Sigmoid colon (tissue), 4 donors: Measurements from ENCODE around the gene ANKH.

Source experiments
- CTCF ChIP-seq, 4 experiments: fragments of 450-650 bp in 3 of 4; fragments of 200-600 bp in 1 of 4; IDR thresholded peaks; one replicate each; pipeline ENCODE4 v1.5.1; 2016 to 2019; ENCODE audit warnings: antibody characterized with exemption in 4 of 4, mild to moderate bottlenecking in 3 of 4, moderate library complexity in 2 of 4
- EP300 ChIP-seq, 4 donors: sonication (generic); formaldehyde crosslinking; IDR thresholded peaks; one replicate each; pipeline ENCODE4 v1.6.1; 2017; ENCODE audit warnings: antibody characterized with exemption in 4 of 4
- POLR2A ChIP-seq, 2 donors: fragments of 450-650 bp; IDR thresholded peaks; one replicate each; pipeline ENCODE4 v1.6.1; 2016; ENCODE audit warnings: antibody characterized with exemption in 2 of 2, mild to moderate bottlenecking in 2 of 2, moderate library complexity in 2 of 2

- no peak for TF ChIP-seq EP300 (IDR thresholded peaks at IDR 0.05)
- TF ChIP-seq CTCF (IDR thresholded peaks at IDR 0.05): no peak
- no peak for TF ChIP-seq POLR2A (IDR thresholded peaks at IDR 0.05)
Measured at GRCh38 chr5:14853685-14854084, 17.9 kb downstream of the ANKH start.
